Activated T-helper 1 cell treated with Interleukin-2 at 50 U/mL for 16 hours (primary cell): ENCODE results near the gene SNN.

Experiments used
- DNase-seq: peaks from one replicate; pipeline ENCODE4 v3.0.0-alpha.2; 2020; ENCODE audit warnings: low read depth

SNN gene

DNA sequence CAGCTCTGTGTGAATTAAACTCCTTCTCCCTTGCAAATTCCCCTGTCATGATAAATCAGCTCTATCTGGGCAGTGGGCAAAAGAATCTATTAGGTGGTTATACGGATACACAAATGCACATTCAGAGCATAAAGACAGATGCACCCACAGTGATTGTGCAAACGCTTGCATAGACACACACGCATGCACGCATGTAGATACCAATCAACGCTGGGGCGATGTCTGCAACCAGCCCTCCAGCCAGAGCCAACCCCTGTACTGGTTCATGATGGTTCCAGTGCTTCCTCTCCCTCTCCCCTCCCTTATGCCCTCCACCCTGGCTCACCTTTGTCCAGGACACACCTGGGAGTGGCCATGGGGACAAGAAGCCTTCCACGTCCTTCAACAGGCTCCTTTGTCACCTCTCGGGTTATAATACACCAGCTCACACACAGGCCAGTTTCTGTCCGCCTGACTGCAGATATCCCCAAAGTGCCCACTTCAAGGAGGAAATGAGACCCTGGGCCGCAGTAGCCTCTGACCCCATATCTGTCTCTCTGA lies 33.1 kb upstream of the SNN start:
- no peak for DNase-seq

DNA sequence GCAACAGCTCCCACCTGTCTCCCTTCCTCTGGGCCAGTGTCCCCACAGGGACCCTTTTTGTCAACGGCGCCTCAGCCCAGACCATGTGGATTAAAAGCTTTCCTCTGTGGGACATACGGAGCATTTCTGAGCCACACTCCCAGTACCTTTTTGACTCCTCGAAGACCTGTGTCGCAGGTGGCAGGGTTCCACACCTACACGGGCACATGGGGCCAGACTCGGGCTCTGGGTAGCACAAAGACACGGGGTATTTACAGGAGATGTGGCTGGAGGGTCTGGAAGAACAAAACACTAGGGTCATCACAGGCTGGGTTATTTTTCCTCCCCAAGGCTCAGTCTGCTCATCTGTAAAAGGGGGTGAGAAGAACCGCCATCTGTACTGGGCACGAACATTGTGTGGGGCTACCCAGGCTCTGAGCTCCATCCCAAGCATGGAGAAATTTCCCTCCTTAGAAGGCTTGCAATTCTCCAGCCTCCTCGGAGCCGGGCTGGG lies 32.5 kb upstream of the SNN start:
- DNase-seq = no peak

DNA sequence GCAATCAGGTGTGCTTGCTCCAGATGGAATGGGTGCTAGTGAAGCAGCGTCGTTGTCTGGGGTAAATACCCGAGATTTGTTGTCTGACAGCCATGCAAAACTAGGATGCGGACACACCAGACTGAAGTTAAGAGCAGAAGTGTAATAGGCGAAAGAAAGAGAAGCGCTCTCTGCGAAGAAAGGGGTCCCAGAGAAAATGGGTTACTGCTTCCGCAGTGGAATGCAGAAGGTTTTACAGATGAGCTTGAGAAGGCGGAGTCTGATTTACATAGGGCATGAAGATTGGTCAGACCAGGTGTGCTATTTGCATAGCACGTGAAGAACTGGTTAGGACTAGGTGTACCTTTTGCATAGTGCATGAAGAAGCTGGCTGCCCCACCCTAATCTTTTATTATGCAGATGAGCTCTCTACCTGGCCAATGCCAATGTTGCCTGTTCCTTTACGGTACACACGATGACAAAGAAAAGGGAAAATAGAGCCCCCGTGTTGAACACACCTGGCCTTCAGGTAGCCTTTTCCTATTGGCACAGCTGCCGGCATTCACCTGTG lies 32.0 kb upstream of the SNN start:
- no peak for DNase-seq

DNA sequence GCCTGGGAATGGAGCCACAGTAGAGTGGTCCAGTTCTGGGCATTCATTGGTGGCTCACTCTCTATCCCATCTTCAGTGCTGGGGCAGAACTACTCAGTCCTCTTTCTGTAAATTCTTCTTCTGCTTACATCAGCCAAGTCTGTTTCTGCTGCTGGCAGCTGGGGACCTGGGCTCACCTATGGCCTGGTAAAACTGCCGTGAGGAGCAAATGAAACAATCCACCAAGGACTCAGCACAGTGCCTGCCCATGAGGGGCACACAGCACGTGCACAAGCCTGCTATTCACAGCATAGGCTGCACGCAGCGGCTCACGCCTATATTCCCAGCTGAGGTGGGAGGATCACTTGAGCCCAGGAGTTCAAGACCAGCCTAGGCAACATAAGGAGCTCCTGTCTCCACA lies 30.9 kb upstream of the SNN start:
- no peak for DNase-seq

DNA sequence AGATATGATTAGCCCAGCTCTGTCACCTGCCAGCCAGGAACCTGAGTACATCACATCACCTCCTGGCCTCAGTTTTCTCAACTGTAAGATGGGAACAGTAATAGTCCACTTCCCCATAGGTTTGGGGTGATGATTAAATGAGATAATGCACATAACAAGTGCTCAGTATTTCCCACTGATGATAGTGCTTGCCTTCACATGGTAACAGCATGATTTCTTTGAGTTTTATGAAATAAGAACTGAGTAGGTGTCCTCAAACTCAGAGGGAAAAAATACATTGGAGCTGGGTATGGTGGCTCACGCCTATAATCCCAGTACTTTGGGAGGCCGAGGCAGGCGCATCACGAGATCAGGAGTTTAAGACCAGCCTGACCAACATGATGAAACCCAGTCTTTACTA lies 30.1 kb upstream of the SNN start:
- DNase-seq = no peak

DNA sequence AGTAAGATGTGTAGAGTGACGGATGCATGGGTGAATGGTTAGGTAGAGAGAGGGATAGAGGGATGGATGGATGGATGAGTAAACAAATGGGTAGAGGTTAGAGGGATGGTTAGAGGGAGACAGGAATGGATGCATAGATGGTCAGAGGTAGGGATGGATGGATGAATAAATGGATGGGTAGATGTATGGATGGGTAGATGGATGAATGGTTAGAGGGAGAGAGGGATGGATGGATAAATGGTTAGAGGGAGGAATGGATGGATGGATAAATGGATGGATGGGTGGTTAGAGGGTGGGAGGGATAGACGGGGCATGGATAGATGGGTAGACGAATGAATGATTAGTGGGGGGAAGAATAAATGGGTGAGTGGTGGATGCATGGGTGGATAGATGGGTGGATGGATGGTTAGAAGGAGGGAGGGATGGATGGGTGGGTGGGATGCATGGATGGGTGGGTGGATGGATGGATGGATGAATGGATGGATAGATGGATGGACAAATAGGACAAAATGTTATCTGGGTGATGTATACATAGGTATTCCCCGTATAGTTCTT lies 29.2 kb upstream of the SNN start:
- DNase-seq = no peak

DNA sequence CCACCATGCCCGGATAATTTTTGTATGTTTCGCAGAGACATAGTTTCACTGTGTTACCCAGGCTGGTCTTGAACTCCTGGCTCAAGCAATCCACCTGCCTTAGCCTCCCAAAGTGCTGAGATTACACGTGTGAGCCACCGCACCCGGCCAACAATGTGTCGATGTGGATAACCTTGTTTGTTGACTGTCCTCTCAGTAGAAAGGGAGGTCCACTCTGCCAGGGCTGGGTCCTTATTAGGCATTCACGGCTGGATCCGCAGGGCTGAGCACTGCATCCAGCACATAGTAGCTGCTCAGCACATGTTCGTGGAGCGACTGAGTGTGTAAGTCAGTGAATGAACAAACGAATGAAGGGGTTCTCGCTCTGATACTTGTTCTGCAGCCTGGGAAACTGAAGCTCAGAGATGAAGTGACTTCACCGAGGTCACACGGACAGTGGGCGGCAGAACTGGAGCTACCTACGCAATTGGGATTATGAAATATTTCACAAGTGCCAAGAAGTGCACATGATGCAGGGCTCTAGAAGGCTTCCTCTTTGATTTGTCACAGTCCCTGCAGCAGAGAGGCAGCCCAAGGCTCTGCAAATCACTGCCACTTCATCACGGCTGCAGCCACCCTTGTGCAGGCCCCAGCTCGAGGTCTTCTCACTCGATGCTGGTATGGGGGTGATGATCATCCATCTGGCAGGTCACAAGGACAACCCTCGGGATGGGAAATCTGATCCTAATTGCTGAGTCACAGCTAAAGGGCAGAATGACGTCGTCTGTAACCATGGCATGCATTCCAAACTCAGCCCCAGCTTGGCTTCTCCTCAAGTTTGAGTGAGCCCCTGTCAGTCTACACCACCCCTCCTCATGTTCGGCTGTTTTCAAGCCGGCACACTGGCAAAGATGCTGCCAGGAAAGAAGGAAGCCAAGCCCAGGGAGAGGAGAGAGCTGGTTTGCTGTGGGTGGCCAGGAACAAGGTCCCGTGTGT lies 28.0 kb upstream of the SNN start:
- no peak for DNase-seq

DNA sequence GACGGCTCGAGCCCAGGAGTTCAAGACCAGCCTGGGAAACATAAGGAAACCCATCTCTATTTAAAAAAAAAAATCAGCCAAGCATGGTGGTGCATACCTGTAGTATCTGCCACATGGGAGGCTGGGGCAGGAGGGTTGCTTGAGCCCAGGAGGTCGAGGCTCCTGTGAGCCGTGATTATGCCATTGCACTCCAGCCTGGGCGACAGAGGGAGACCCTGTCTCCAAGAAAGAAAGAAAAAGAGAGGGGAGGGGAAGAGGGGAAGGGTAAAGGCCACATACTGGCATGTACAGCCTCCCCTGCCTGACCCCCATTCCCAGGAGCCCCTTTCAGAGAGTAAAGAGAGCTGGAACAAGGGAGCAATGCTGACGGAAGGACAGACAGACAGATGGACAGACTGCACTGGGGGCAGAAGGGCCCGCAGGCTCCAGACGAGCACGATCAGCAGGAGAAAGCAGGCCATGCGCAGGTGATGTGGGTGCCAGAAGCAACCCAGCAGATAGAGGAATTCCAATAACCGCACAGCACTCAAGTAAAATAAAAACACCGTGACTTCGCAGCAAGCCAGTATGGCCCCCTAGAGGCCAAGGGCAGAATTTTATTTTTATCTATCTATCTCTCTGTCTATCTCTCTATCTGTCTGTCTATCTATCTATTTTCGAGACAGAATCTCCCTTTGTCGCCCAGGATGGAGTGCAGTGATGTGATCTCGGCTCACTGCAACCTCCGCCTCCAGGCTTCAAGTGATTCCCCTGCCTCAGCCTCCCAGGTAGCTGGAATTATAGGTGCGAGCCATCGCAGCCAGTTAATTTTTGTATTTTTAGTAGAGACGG lies 27.1 kb upstream of the SNN start:
- no peak for DNase-seq

DNA sequence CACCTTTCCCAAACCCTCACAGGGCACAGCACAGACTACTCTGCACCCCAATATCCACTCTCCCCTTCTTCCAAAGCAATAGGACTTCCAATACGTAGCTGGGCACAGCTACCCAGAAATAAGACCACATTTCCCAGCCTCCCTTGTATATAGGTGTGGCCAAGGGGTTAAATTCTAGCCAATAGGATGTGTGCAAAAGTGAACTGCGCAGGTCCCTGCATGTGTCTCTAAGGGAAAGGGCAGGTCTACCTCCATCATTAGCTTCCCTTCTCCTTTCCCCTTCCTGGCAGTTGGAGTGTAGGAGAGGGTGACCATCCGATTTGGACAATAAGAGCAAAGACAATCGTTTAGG lies 25.5 kb upstream of the SNN start:
- DNase-seq = no peak

DNA sequence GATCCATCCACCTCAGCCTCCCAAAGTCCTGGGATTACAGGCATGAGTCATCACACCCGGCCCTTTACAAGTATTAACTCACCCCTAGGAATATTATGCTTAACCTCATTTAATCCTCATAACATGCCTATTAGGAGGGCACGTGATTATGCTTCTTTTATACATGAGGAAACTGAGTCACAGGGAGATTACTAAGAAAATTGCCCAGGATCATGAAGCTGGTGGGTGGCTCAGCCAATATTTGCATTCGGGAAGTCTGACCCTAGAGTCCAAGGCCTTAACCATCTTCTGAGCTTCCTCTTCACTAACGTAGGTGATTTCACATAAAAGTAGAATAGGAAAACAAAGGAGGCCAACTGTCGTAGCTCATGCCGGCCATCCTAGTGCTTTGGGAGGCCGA lies 19.0 kb upstream of the SNN start:
- no peak for DNase-seq

DNA sequence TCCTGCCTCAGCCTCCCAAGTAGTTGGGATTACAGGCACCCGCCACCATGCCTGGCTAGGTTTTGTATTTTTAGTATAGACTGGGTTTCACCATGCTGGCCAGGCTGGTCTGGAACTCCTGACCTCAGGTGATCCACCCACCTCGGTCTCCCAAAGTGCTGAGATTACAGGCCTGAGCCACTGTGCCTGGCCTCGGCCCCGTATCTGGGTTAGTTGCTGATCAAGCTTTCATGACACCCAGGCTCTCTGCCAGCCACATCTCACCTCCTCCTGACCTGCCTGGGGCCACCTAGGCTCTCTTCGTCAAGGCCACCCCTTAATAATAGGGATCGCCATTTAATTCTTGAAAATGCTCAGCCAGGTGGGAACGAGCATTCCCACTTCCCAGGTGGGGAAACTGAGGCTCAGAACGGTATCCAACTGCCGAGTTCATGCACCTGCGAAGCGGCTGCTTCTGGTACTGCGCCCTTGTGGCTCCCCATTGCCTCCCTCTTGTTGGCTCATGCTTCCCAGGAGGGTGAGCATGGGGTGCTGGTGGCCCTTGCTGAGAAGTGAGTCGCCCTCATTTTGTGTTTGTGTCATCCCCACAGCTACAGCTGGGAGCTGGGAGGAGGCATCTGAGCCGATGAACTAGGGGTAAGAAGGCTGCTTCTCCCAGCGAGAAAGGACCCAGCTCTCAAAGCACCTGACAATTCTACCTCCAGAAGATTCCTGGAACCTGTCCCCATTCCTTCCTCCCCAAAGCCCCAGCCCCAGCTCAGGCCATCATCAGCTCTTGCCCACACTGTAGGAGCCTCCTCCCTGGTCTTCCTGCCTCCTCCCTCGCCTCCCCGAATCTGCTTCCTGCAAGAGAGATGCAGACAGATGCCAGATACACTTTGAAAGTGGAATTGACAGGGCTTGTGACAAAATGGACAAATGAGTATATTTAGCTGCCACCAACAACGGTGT lies 17.3 kb upstream of the SNN start:
- no peak for DNase-seq

DNA sequence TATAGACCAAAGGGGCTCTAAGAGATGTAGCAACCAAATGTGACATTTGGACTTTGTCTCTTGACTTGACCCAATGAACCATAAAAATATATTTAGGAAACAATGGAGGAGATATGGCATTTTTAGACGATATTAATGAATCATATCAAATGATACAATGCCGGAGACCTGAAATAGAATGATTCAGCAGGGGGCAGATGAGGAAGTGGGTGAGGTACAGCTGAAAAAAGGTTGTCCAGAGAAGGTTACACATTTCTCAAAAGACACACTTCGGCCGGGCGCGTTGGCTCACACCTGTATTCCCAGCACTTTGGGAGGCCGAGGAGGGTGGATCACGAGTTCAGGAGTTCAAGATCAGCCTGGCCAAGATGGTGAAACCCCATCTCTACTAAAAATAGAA lies 16.5 kb upstream of the SNN start:
- no peak for DNase-seq

DNA sequence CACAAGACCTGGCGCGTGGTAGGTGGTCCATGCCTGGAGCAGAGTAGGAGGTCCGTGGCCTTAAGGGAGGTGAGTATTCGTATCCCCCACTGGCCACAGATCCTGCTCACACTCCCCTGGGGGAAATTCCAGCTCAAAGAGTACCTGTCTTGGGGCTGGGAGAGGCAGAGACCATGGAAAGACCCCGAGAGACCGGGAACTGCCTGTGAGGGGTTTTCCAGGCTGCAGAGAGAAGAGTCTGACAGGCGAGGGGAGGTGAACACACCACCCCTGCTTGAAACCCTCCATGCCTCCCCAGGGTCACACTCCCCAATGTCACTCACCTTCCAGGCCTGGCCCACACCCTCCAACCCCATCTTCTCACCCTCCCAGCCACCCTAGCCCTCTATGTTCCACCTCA lies 12.6 kb upstream of the SNN start:
- DNase-seq = no peak

DNA sequence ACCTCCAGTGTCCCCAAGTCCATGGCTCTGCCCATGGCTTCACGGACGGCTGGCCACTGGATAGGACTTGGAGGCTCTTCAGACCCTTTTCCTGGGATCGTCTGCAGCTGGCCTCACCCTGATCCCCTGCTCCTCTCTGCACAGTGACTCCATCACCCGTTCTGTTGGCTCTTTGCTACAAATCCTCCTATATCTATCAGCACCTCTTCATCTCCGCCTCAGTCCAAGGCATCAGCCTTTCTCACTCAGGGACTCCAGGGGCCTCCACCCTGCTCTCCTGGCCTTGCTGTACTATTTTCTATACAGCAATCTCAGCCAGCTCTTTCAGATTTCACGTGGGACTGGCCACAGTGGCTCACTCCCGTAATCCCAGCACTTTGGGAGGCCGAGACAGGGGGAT lies 10.7 kb upstream of the SNN start:
- DNase-seq = no peak

DNA sequence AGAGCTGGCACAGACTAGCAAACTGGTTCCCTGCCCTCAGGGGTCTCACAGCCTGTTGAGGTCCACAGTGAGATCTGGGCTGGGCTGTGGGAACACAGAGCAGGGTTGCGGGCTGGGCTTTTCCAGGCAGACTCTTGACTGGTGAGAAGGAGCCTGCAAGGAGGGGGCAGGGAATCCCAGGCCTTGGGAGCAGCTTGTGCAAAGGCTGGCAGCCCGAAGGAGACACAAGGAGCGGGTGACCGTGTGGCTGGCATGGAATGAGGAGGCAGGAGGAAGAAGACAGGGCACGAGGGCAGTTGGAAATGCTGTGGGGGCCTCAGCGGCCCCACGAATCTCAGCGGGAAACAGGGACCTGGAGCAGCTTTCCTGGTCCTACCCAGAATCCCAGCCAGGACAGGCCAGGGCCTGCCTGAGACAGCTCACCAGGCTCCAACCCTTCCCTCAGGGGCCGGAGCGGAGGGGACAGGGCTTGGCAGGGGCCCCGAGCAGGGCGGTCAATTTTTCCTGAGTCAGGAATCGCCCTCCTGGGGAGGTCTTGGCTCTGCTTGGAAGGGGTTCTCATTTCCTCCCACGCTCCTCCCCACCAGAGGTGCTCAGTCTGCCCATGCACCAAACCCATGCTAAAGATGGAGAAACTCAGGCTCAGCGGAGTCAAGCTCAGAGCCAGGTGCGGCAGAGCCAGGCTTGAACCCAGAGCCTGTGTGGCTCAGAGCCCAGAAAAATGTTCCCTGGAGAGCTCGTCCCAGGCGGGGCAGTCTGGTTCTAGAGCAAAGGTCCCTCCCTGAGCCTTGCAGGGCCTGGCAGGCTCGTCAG lies 9.2 kb upstream of the SNN start:
- no peak for DNase-seq

DNA sequence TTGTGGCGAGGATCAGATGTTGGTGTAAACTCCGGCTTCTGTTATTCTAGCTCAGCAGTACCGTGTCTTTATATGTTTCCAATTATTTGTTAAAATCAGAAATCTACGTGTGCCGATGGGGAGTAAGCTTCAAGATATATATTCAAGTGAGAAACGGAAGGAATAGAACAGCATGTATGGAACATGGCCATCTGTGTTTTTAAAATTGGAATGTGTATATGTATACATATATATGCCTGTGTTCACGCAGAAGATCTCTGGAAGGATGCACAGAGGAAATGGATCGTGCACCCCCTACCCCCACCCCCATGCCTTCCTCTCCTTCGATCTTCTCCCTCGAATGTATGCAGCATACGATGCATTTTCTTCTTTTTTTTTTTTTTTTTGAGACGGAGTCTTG lies 7.7 kb upstream of the SNN start:
- DNase-seq = no peak

DNA sequence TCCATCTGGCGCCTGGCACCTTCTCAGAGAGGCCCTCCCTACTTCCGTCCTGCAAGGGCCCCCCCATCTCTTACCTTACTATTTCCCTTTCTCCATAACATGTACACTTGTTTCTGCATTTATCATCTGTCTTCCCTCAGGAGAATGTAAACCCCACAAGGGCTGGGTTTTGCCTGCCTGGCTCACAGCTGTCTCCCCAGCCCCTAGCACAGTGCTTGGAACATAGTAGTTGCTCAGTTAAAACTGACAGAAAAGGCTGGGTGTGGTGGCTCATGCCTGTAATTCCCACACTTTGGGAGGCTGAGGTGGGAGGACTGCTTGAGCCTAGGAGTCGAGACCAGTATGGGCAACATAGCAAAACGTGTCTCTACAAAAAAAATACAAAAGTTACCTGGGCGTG lies 5.7 kb upstream of the SNN start:
- no peak for DNase-seq

DNA sequence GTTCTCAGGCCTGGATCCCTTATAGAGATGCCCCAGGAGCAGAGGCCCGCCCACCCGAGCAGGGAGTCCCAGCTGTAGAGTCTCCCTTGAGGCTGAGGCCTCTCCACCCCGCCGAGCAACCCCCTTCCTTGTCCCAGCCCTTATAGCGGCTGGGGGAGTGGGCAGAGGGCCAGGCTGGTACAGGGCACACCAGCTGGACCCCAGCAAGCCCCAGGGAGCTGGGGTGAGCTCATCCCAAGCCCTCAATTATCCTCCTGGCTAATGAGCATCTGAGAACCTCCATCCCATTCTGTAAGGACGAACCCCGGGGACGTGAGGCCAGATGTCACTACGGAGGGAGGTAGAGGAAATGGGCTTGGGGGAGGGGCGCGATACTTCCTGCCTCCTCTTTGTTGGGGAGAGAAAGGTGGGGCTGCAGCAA lies 3.2 kb upstream of the SNN start:
- DNase-seq = no peak

DNA sequence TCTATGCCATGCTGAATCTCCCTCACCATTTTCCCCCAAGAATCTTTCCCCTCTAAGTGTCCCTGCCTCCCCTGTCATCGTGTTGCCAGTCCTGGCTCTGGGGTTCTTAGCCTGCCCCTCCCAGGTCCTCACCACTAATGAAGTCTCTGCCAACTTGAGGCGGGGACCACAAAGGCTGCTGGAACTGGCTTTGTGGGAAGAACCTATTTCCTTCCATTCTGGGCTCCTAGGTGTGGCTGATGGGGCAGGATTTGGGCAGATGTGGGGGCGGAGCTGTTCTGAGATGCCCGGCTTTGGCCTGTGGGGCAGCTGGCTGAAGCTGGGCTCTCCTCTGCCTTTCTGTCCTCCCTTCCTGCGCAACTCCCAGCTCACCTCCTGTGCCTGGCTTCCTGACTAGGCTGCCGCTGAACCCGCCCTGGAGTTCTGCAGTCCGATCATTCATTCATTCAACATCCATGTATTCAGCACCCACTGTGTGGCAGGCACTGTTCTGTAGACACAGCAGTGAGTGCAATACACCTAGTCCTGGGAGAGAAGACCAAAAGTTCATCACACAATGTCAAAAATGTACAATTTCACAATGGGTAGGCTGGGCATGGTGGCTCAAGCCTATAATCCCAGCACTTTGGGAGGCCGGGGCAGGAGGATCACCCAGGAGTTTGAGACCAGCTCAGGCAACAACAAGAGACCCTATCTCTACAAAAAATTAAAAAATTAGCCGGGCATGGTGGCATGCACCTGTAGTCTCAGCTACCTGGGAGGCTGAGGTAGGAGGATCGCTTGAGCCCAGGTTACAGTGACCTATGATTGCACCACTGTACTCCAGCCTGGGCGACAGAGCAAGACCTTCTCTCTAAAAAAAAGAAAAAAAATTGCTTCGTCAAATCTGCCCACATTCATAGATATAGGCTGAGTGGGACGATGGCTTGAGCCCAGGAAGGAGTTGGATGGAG lies 1.9 kb upstream of the SNN start:
- DNase-seq = no peak
